HepG2 (cell line): ENCODE results near the gene CCDC121. TPM values are rescaled to one million over a fixed set of nuclear protein-coding genes. Genes with fewer than 3 reads are reported as not detected.

Experiments used
- ATAC-seq: fragments of 200-7000 bp; cut with Tn5 transposase; 3 replicates; pipeline ENCODE4 v1.9.1; 2020; ENCODE audit warnings: mild to moderate bottlenecking, moderate library complexity
- BruUV-seq: library from RNA; stranded (reverse); fragments of 400-500 nt; replicated peaks from 2 replicates; lab custom pipeline; 2021; lab: Mats Ljungman, UMichigan
- CTCF ChIA-PET: fragments of 300-600 bp; formaldehyde crosslinking; extraction: SDS; loops from one replicate; lab custom pipeline; 2021; ENCODE audit warnings: low total read pairs, inconsistent platforms, low intra/inter-chr PET ratio; lab: Yijun Ruan, JAX
- POLR2A ChIA-PET: fragments of 350-600 bp; sonication (Branson Sonifier 250); formaldehyde crosslinking; loops from one replicate; lab custom pipeline; 2020; ENCODE audit warnings: antibody characterized with exemption, inconsistent platforms; lab: Yijun Ruan, JAX
- DNase-seq: peaks from one replicate; pipeline ENCODE4 v3.0.0-alpha.2; 2015; ENCODE audit warnings: low spot score
- FAIRE-seq: peaks from 3 replicates; lab custom pipeline; 2011; peaks lifted over from hg19 to GRCh38; lab: Jason Lieb, UNC
- H2AFZ ChIP-seq: one replicate; pipeline ENCODE4 v1.6.1; 2011; ENCODE audit warnings: low read length, inconsistent platforms
- H3K27ac ChIP-seq: fragments of 300-600 bp; 3 replicates; pipeline ENCODE4 v1.8.0; 2011; ENCODE audit warnings: mixed run types, mild to moderate bottlenecking, mixed read lengths, low read length, inconsistent platforms; ENCODE audit not compliant: insufficient read depth; ENCODE audit errors: extremely low read length
- H3K27me3 ChIP-seq, 2 experiments: fragments of 200-600 bp in 1 of 2; 2 replicates in 1 of 2; 3 replicates in 1 of 2; pipeline versions ENCODE4 v1.6.0 to v1.8.0; 2011; ENCODE audit warnings: low read length in 2 of 2, mild to moderate bottlenecking in 2 of 2, moderate library complexity in 2 of 2, inconsistent platforms in 1 of 2; ENCODE audit not compliant: insufficient read depth in 2 of 2, control insufficient read depth in 1 of 2
- H3K36me3 ChIP-seq, 2 experiments: fragments of 200-600 bp in 1 of 2; replicated peaks in 1 of 2; 2 replicates in 1 of 2; 3 replicates in 1 of 2; pipeline versions ENCODE4 v1.5.1 to v1.8.0; 2011; ENCODE audit warnings: low read length in 2 of 2, inconsistent platforms in 1 of 2; ENCODE audit not compliant: insufficient read depth in 2 of 2, control insufficient read depth in 1 of 2
- H3K4me1 ChIP-seq: 2 replicates; pipeline ENCODE4 v1.5.1; 2012; ENCODE audit warnings: low read length, inconsistent platforms; ENCODE audit not compliant: insufficient read depth
- H3K4me2 ChIP-seq: 2 replicates; pipeline ENCODE4 v1.6.0; 2011; ENCODE audit warnings: low read depth, low read length, inconsistent platforms
- H3K4me3 ChIP-seq, 3 experiments: fragments of 200-600 bp in 1 of 3; sonication (generic), shearing (Covaris generic) in 1 of 3; replicated peaks in 1 of 3; 2 replicates each; pipeline ENCODE4 v1.5.1; 2011 to 2016; ENCODE audit warnings: low read length in 3 of 3, inconsistent platforms in 2 of 3, low read depth in 2 of 3, mild to moderate bottlenecking in 2 of 3, control low read depth in 1 of 3, mixed read lengths in 1 of 3; ENCODE audit not compliant: insufficient read depth in 1 of 3
- H3K79me2 ChIP-seq: one replicate; pipeline ENCODE4 v1.6.1; 2011; ENCODE audit warnings: low read length, inconsistent platforms; ENCODE audit not compliant: insufficient read depth
- H3K9ac ChIP-seq: 2 replicates; pipeline ENCODE4 v1.6.0; 2011; ENCODE audit warnings: mild to moderate bottlenecking, low read depth, low read length, inconsistent platforms; ENCODE audit not compliant: insufficient read depth
- H3K9me3 ChIP-seq: 2 replicates; pipeline ENCODE4 v1.5.1; 2012; ENCODE audit warnings: mild to moderate bottlenecking, low read length
- H4K20me1 ChIP-seq: 2 replicates; pipeline ENCODE4 v1.6.0; 2011; ENCODE audit warnings: inconsistent platforms, mild to moderate bottlenecking, low read length, moderate library complexity; ENCODE audit not compliant: insufficient read depth
- ARNT ChIP-seq: fragments of 450-650 bp; IDR thresholded peaks from 2 replicates; pipeline ENCODE4 v1.6.1; 2017
- HNF1A ChIP-seq, 2 experiments: sonication (generic) in 1 of 2; formaldehyde crosslinking in 1 of 2; IDR thresholded peaks; 2 replicates each; pipeline versions ENCODE4 v1.4.0 to v1.6.1; 2016 to 2020; ENCODE audit warnings: borderline replicate concordance in 1 of 2, low read depth in 1 of 2, mild to moderate bottlenecking in 1 of 2, missing genetic modification reagents in 1 of 2
- IRF2 ChIP-seq: IDR thresholded peaks from 2 replicates; pipeline ENCODE4 v1.6.1; 2018; ENCODE audit warnings: missing genetic modification reagents, missing compliant biosample characterization
- KMT2B ChIP-seq: IDR thresholded peaks from 2 replicates; pipeline ENCODE4 v1.6.1; 2016; ENCODE audit warnings: missing genetic modification reagents, missing compliant biosample characterization
- SMYD3 ChIP-seq: sonication (generic); formaldehyde crosslinking; IDR thresholded peaks from 2 replicates; pipeline ENCODE4 v1.8.1; 2023; ENCODE audit warnings: mild to moderate bottlenecking, missing genetic modification reagents
- ZC3H13 ChIP-seq: sonication (generic); formaldehyde crosslinking; IDR thresholded peaks from 2 replicates; pipeline ENCODE4 v1.8.1; 2023; ENCODE audit warnings: mild to moderate bottlenecking, missing genetic modification reagents, moderate library complexity
- ZNF160 ChIP-seq: sonication (generic); formaldehyde crosslinking; IDR thresholded peaks from 2 replicates; pipeline ENCODE4 v1.8.0; 2022; ENCODE audit warnings: mild to moderate bottlenecking, inconsistent platforms, missing genetic modification reagents
- ZNF510 ChIP-seq: sonication (generic); formaldehyde crosslinking; IDR thresholded peaks from 2 replicates; pipeline ENCODE4 v1.4.0; 2020; ENCODE audit warnings: low read depth, mild to moderate bottlenecking, missing genetic modification reagents
- ZNF576 ChIP-seq: sonication (generic); formaldehyde crosslinking; IDR thresholded peaks from 2 replicates; pipeline ENCODE4 v1.4.0; 2020; ENCODE audit warnings: mild to moderate bottlenecking, missing genetic modification reagents
- ZNF660 ChIP-seq: sonication (generic); formaldehyde crosslinking; IDR thresholded peaks from 2 replicates; pipeline ENCODE4 v1.5.1; 2020; ENCODE audit warnings: mild to moderate bottlenecking, low read depth, missing genetic modification reagents, borderline replicate concordance
- WGBS: methylation state at CpG from one replicate; pipeline ENCODE4 v1.1.6; 2017; ENCODE audit warnings: low lambda C conversion rate; 5-methylcytosine and 5-hydroxymethylcytosine counted together
- in situ Hi-C: cut with HindIII; loops from 2 replicates; pipeline ENCODE4 v1.10.0; 2017; ENCODE audit warnings: low pct_unique_long_range_greater_than_20kb; ENCODE audit not compliant: extremely low pct_ligation_motif_present
- intact Hi-C: fragments of 100-400 bp; cut with micrococcal nuclease; formaldehyde crosslinking; loops from one replicate; pipeline ENCODE4 v1.10.0; 2022; ENCODE audit not compliant: unreplicated experiment
- polyA plus RNA-seq, 8 experiments: library from polyadenylated mRNA; depleted of rRNA in 3 of 8; stranded (reverse) in 7 of 8; unstranded in 1 of 8; fragments of >200 nt; fragmentation: Illumina TruSeq in 4 of 8; extraction: Trizol in 4 of 8; gene quantifications; 2 replicates each; pipeline versions ENCODE4 v1.2.1 to v1.2.3, GENCODE V29; 2011 to 2016; ENCODE audit warnings: low read depth in 4 of 8, missing spikeins in 1 of 8, mixed read lengths in 1 of 8; ENCODE audit not compliant: insufficient read depth in 1 of 8
- total RNA-seq, 5 experiments: library from RNA; depleted of rRNA; stranded (reverse); fragments of >200 nt; fragmentation: Illumina TruSeq; extraction: Trizol; gene quantifications; 2 replicates each; pipeline ENCODE4 v1.2.3, GENCODE V29; 2016; ENCODE audit warnings: low read depth in 1 of 5
- TF ChIP-seq, protein P1 (sequence below): IDR thresholded peaks from 2 replicates; pipeline ENCODE4 v1.6.1; 2016; ENCODE audit warnings: missing compliant biosample characterization, missing genetic modification reagents, borderline replicate concordance
- TF ChIP-seq, protein P2 (sequence below): sonication (generic); formaldehyde crosslinking; conservative IDR thresholded peaks from 2 replicates; pipeline ENCODE4 v1.4.0; 2020; ENCODE audit warnings: mild to moderate bottlenecking, missing genetic modification reagents, moderate library complexity

Gene CCDC121
- total and polyA plus RNA-seq, 2 of the 13 experiments (the other 11 are each of a cell fraction or from before 2014, with no cell fraction given), result 1.9 to 3.0 TPM

GRCh38 chr2:27622921-27623384 is 5.9 kb downstream of the CCDC121 start (continued):
- TF ChIP-seq HNF1A (IDR thresholded peaks at IDR 0.05; ENCODE audit: low read depth) (no peak), HNF1A (CRISPR knock-in tag; IDR thresholded peaks at IDR 0.05; ENCODE audit: borderline replicate concordance) (no peak), IRF2 (no peak), SMYD3 (CRISPR knock-in tag) (no peak)

DNA sequence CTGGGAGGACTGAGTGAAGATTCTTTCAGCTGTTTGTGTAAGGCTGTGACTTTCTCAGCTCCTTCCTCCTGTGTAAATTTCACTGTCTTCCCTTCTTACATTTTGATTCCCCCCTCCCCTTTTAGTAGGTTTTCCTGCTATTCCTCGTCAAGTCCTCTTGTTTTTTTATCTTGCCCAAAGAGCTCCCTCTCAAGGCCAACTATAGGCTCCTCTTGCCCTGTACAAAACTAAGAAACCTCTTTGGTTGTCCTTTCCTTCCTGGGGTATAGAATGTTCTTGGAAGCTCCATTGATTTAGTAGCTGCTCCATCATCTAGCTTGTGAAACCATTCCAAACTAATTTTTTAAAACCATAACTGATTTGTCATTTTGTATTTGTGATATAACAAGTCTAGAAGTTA is 7.3 kb downstream of the CCDC121 start:
- POLR2A ChIA-PET, result interaction anchor here (1.8 kb wide), 1 partner anchor 39 kb away, joined by 4 read pairs; the partner anchor contains the start of gene ZNF512
- TF ChIP-seq, protein P1, sequence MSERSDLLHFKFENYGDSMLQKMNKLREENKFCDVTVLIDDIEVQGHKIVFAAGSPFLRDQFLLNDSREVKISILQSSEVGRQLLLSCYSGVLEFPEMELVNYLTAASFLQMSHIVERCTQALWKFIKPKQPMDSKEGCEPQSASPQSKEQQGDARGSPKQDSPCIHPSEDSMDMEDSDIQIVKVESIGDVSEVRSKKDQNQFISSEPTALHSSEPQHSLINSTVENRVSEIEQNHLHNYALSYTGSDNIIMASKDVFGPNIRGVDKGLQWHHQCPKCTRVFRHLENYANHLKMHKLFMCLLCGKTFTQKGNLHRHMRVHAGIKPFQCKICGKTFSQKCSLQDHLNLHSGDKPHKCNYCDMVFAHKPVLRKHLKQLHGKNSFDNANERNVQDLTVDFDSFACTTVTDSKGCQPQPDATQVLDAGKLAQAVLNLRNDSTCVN (CRISPR knock-in tag), result no peak
- no peak for TF ChIP-seq ZNF660 (CRISPR knock-in tag)
- TF ChIP-seq ZNF160 (CRISPR knock-in tag), result no peak
- TF ChIP-seq, protein P2, sequence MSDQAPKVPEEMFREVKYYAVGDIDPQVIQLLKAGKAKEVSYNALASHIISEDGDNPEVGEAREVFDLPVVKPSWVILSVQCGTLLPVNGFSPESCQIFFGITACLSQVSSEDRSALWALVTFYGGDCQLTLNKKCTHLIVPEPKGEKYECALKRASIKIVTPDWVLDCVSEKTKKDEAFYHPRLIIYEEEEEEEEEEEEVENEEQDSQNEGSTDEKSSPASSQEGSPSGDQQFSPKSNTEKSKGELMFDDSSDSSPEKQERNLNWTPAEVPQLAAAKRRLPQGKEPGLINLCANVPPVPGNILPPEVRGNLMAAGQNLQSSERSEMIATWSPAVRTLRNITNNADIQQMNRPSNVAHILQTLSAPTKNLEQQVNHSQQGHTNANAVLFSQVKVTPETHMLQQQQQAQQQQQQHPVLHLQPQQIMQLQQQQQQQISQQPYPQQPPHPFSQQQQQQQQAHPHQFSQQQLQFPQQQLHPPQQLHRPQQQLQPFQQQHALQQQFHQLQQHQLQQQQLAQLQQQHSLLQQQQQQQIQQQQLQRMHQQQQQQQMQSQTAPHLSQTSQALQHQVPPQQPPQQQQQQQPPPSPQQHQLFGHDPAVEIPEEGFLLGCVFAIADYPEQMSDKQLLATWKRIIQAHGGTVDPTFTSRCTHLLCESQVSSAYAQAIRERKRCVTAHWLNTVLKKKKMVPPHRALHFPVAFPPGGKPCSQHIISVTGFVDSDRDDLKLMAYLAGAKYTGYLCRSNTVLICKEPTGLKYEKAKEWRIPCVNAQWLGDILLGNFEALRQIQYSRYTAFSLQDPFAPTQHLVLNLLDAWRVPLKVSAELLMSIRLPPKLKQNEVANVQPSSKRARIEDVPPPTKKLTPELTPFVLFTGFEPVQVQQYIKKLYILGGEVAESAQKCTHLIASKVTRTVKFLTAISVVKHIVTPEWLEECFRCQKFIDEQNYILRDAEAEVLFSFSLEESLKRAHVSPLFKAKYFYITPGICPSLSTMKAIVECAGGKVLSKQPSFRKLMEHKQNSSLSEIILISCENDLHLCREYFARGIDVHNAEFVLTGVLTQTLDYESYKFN (CRISPR knock-in tag), result no peak
- no peak for TF ChIP-seq ZNF576 (CRISPR knock-in tag)
- no peak for TF ChIP-seq KMT2B (CRISPR knock-in tag)
- no peak for TF ChIP-seq ZNF510
- TF ChIP-seq ARNT, result no peak
- TF ChIP-seq ZC3H13 (CRISPR knock-in tag), result no peak

More for the DNA sequence above, 7.3 kb downstream of the CCDC121 start:
- H3K36me3 ChIP-seq, result peaks cover 28 to 54% of the 10 kb centered on the region in 2 experiments
- no peak overlapping the region for H2AFZ ChIP-seq
- H3K27me3 ChIP-seq, result no peaks in the 10 kb centered on the region
- in situ Hi-C loops, result no loop called here
- DNase-seq (no peak), ATAC-seq (no peak), FAIRE-seq (no peak)
- no peaks in the 10 kb centered on the region for H3K9me3 ChIP-seq
- no peaks in the 10 kb centered on the region for H3K79me2 ChIP-seq
- no peak overlapping the region for H3K4me3 ChIP-seq
- CTCF ChIA-PET, result no interaction called here
- BruUV-seq, result no TSS peak
- H3K4me1 ChIP-seq, result no peaks in the 10 kb centered on the region
- H3K4me2 ChIP-seq, result no peak overlapping the region
- H3K27ac ChIP-seq, result no peak overlapping the region
- no peak overlapping the region for H3K9ac ChIP-seq
- WGBS, result 86% methylated on average over 1 of the region's 1 CpG
- intact Hi-C loops, result no loop called here
- no peaks in the 10 kb centered on the region for H4K20me1 ChIP-seq
